ENCODE results near the gene G2E3.
"Not testable (repeated sequence)": the region's sequence is repeated elsewhere in the genome, so short reads cannot be mapped to it uniquely, and the experiment has no call there.

G2E3 gene, protein sequence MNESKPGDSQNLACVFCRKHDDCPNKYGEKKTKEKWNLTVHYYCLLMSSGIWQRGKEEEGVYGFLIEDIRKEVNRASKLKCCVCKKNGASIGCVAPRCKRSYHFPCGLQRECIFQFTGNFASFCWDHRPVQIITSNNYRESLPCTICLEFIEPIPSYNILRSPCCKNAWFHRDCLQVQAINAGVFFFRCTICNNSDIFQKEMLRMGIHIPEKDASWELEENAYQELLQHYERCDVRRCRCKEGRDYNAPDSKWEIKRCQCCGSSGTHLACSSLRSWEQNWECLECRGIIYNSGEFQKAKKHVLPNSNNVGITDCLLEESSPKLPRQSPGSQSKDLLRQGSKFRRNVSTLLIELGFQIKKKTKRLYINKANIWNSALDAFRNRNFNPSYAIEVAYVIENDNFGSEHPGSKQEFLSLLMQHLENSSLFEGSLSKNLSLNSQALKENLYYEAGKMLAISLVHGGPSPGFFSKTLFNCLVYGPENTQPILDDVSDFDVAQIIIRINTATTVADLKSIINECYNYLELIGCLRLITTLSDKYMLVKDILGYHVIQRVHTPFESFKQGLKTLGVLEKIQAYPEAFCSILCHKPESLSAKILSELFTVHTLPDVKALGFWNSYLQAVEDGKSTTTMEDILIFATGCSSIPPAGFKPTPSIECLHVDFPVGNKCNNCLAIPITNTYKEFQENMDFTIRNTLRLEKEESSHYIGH

DNA sequence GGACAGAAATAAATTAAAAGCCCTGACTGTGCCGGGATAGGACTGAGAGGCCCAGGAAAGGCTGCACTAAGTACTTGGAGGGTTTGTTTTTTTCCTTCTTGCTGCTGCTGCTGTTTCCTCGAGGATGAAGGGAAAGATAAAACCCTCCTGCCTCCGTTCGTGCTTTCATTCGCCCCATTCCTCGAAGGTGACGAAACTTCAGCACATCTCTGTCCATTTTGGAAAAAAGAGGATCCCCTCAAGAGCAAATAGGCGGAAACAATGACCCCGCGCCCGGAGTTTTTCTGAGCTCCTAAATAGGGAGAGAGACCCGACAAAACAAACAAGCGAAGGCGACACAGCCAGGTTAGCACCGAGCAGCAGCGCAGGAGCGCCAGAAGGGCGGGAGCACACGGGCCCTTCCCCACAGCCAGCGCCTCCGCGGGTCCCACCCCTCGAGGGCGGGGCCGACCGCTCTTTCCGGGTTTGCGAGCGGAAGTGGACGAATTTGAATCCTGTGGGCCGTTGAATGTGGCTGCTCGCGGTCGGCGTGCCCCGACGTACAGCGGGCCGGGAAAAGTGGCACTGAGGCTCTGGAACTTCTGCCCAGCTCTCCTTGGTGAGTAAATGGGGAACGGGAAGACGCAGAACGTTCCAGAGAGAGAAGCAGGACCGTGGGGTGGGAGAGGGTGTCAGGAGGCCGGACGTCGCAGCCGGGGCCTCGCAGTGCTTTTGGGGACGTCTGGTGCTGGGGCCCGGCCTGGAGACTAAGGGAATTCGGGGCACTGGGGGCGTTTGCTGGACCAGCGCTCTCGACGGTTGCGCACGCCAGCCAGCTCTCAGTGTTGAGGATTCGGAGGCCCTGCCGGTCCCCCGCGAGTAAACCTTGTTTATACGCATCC is at the start of gene G2E3:
G2E3 (plus strand) TSS at position 484 of the 881 bp plus-strand sequence. CDS start 21,922 bp downstream, outside the sequence.
- DNase-seq: peak; percentile 87

- no peak for DNase-seq
Observed at GRCh38 chr14:30517737-30518136, 41.2 kb upstream of the G2E3 start.

- no peak for DNase-seq
Observed at GRCh38 chr14:30518867-30519560, 39.9 kb upstream of the G2E3 start.

DNA sequence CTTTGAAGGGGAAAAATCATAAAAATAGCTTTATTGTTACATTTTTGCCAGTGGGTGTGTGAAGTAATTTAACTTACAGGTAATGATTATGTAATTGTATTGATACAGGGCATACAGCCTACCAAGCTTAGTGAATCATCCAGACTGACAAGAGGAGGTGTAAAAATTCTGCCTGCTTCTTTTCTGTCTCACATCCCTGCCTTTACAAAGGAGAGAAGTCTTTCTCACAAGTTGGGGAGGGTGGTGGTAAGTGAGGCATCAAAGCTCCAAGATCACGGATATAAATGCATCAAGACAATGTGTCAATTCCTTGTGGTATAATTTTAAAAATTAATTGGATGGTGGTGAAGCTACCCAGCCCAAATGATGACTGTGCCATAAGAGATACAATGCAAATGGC is 39.0 kb upstream of the G2E3 start:
- DNase-seq: no peak

DNA sequence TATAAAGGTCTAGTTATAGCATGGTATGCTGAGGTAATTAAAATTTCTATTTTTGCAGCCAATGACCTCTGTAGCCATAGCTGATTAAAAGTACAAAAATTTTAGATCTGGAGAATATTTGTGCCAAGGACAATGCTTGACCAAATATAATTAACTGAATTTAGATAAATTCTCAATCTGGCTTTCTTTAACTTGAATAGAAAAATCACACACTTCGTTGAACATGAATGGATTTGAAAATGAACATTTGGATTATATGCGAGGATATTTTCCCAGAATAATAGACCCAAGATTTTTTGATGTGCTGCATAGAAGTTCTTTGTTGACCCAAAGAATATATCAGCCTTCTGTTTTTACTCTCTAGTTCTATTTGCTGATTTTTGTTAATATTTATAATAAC is 38.4 kb upstream of the G2E3 start:
- DNase-seq: no peak

- peak; percentile 55 for DNase-seq
Observed at GRCh38 chr14:30521899-30522736, 36.8 kb upstream of the G2E3 start.

DNA sequence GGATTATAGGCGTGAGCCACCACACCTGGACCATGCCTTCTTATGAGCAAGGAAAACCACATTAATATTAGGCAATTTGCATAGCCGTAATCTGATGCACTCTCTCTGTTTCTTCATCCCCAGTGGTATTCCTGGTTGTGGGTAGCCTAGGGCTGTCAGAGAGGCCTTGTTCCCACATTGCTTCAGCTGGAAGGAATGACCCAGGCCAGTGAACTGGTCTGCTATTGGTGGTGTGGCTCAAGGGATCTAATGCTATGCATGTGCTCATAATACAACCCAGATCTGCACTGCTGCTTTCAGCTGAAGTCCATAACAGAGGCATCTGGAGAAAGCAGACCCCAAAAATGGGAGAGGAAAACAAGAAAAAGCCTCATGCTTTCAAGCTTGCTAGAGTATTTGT is 33.1 kb upstream of the G2E3 start:
- no peak for DNase-seq

GRCh38 chr14:30527196-30527595 is 31.8 kb upstream of the G2E3 start:
- DNase-seq: no peak

GRCh38 chr14:30528119-30528518 is 30.8 kb upstream of the G2E3 start:
- DNase-seq: no peak

DNA sequence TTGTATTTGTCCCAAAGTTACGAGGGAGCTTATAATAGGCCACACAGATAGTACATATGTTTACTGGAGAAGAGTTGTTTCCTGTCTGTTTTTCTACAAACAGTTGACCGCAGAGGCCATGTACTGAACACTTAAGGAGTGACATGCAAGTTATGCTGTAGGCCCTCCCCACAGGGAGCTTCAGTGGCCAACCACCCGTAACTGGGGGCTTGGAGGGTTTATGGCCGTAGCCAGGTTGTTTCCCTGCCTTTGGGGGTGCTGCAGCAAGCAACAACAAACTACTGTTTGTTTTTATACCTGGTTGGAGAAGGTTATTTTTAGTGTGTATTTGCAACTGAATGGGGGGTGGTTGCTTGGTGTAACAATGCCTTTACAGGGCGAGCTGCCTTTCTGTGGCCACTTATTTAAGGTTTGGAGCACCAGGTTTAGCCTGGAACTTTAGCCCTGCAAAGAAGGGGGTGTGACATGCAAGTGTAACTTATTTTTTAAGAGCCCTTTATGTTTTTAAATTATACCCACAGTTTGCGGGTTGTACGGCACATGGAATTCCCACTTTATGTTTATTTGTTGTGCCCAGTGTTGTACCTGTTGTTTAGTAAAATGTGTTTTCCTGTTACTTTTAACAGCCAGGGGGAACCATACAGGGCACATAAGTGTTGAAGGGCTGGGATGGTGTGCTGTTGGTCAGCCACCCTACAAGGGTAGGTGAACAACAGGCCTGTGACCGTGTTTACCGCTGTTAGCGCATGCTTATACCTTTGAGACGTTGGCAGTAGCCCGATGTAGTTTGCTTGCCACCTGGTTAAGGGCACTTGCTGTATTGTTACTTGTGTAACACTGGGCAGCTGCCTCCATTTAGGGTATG is 29.9 kb upstream of the G2E3 start:
- no peak for DNase-seq

DNA sequence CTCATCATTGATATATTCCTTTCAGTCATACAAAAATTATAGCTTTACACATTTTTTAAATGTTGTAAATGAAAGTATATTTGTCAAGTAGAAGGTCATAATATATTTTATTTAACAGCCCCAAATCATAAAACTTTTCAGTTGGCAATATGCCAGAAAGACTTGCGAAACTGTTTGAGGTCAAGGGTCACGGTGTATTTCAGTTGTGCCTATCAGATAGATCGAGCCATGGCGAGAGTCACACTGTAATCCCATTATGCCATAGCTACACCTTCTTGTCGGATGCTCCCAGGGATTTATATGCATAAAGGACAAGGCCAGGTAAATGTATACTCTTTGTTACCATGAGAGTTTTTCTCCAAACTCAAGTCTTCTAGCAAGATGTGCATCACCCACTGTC is 26.7 kb upstream of the G2E3 start:
- DNase-seq: no peak

- no peak for DNase-seq
Observed at GRCh38 chr14:30533126-30533525, 25.8 kb upstream of the G2E3 start.

- DNase-seq: no peak
Observed at GRCh38 chr14:30541318-30541717, 17.6 kb upstream of the G2E3 start.

- DNase-seq: not testable (repeated sequence)
Observed at GRCh38 chr14:30546735-30547134, 12.2 kb upstream of the G2E3 start.

- DNase-seq: no peak
Observed at GRCh38 chr14:30547388-30548048, 11.4 kb upstream of the G2E3 start.

- DNase-seq: no peak
Observed at GRCh38 chr14:30550335-30550734, 8.6 kb upstream of the G2E3 start.

DNA sequence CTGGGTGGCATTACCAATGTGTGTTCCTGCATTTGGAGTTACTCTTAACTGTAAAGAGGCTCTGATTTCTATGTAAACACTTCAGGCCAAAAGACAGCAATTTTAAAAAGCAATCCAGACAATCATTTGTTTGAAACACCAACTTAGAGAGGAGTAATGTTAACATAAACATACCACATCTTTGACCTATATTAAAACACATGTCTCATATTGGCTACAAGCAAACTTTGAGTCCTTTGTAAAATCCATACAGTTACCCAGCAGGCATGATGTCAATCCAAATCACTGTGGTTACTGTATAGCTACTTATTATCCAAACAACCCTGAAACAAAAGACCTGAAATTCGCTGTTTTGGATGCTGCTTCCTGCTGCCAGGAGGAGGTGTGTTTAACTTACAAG is 7.5 kb upstream of the G2E3 start:
- DNase-seq: no peak

- no peak for DNase-seq
Observed at GRCh38 chr14:30553311-30553989, 5.5 kb upstream of the G2E3 start.

GRCh38 chr14:30558362-30558674 is 640 bp upstream of the G2E3 start:
- DNase-seq: no peak

- peak; percentile 16 for DNase-seq
Observed at GRCh38 chr14:30559638-30560091, 707 bp downstream of the G2E3 start.

All from CD4-positive, alpha-beta T cell treated with Interleukin-17A for 1 hour (primary cell).